HG02642 (cell line): ENCODE results near the gene CD37.
A peak's percentile ranks its signal among the peaks of the same experiment; 100 is the strongest.

Experiments
- ATAC-seq: cut with Tn5 transposase; IDR thresholded peaks from one replicate; pipeline ENCODE4 v1.9.1; 2021; ENCODE audit warnings: mild to moderate bottlenecking; ENCODE audit not compliant: unreplicated experiment, poor library complexity

The CD37 gene

DNA sequence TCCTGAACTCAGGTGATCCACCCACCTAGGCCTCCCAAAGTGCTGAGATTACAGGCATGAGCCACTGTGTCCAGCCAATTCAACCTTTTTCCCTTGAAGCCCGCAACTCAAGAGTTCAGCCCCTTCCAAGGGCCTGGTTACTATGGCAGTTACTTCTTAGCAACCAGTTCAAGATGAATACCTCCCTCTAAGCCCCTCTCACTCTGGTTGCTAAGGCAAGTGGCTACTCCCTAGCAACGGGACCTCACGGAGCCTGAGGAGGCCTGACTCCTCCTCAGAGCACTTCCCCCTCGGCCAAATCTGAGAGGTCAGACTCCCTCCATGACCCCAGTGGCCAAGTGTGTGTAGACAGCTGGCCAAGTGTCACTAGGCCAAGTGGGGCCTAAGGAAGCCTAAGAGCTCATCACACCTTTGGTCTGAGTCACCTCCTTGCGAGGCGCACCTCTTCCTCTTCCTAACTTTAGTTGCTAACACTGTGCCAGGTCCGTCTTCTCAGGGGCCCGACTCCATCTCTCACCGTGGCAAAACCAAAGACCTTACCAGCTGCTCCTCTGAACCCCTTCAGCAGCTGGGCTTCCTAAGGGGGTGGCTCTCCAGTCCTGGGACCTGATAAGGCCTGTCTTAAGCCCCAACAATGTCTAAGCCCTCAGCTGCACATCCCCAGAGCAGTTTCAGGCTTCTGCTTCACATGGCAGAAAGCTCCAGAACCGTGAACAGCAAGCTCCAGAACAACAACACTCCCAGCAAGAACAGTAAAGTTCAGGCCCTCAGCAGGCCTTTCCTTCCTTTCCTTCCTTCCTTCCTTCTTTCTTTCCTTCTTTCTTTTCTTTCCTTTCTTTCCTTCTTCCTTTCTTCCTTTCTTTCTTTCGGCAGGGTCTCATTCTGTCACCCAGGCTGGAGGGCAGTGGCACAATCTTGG lies 9.6 kb downstream of the CD37 start:
- no peak for ATAC-seq

DNA sequence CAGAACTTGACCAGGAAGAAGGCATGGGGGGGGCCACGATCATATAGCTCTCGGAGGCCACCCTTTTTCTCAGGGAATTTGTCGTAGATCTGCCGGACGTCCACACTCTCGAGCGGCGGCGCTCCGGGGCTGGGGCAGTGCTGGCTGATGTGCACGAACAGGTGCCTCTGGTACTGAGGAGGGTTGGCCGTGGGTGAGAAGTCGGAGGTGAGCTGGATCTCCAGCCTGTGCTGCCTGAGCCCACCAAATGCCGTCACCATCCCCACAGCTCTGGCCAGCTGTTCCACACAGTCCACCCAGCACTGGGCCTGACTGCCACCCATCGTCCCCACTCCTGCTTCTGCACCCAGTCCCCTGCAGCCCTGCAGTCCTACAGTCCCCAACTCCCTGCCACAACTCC lies 12.0 kb downstream of the CD37 start:
- no peak for ATAC-seq

DNA sequence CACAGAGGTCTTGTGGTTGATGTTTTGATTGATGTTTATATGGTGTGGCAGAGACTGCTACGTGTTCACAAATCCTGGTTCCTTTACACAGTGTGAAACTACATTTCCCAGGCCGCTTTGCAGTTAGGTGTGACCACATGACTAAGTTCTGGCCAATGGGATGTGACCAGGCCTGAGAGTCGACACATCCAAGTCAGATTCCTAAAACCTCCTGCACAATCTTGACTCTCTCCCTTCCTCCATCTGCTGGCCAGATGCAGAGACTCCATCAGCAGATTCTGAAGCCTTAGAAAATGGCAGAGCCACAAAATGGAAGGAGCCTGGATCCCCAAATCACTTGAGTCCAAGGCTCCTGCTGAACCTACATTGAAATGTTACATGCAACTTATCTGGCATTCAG lies 12.6 kb downstream of the CD37 start:
- ATAC-seq: no peak

DNA sequence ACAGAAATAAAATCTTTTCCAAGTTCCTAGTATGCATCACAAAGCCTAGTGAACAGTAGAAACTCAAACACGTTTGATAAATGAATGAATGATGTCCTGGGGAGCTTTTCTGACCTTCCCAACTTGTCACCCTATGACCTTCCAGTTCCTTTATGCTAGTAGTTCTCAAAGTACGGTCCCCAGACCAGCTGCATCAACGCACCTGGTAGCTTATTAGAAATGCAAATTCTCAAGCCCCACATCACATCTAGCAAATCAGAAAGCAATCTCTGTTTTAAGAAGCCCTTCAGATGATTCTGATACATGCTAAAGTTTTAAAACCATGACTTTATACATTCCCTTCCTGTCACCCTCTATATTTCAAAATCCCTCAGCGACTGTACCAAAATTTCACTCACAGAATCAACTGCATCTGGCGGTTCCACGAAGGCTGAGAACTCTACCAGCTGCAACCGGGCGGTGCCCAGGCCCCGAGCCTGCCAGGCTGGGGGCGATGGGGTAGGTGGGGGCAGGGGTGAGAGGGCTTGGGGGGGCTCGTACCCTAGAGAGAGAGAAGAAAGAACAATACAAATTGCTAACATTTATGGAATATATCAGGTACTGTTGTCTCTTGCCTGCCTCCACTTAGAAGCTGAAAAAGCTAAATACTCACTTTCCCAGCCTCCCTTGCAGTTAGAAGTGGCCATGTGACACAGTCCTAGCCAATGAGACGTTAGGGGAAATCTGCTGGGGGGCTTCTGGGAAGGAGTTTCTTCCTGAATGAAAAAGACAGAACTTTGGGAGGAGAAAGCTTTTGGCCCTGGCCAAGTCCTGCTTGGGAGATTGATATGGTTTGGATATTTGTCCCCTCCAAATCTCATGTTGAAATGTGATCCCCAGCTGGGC lies 13.3 kb downstream of the CD37 start:
- no peak for ATAC-seq

DNA sequence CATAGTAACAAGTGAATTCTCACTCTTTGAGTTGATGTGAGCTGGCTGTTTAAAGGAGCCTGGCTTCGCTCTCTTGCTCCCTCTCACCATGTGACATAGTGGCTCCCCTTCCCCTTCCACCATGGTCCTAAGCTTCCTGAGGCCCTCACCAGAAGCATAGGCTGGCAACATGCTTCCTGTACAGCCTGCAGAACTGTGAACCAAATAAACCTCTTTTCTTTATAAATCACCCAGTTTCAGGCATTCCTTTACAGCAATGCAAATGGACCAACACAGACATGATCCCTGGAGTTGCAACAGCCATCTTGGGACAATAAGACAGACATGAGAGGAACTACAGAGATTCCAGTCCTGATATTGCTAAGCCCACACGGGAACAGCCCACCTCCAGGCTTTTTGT lies 14.4 kb downstream of the CD37 start:
- ATAC-seq: no peak

DNA sequence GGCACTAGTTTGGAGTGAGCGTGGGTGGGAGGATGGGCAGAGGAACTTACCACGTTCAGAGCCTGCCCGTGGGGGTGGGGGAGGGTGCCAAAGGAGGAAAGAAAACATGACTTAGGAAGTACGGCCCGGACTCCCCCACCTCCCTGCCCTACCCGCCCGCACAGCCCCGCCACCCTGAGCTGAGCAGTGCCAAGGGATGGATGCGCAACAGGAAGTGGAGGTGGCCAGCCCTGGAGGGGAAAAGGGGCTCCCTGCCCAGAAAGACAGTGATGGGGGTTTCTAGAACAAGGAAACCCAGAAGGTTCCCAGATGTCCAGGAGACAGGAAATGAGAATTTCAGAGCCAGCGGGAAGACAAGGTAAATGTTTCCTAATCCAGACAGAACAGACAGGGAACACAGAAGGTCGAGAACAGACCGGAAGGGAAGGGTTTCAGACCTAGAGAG lies 20.7 kb downstream of the CD37 start:
- ATAC-seq: no peak

DNA sequence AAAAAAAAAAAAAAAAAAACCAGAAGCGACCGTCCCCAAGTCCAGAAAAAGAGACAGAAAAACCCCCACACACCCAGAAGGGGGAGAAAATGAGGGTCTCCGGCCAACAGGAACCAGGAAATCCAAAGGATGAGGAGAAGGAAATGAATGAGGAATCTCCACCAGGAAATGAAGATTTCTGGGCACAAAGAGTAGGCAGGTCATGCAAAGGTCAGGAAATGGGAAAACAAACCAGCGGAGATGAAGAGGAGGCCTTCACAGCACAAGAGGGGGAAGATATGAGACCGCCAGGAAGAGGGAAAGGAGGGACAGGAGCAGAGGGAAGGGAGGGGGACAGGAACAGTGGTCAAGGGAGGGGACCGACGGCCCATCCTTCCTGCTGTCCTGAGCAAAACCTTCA lies 21.2 kb downstream of the CD37 start:
- ATAC-seq: no peak

DNA sequence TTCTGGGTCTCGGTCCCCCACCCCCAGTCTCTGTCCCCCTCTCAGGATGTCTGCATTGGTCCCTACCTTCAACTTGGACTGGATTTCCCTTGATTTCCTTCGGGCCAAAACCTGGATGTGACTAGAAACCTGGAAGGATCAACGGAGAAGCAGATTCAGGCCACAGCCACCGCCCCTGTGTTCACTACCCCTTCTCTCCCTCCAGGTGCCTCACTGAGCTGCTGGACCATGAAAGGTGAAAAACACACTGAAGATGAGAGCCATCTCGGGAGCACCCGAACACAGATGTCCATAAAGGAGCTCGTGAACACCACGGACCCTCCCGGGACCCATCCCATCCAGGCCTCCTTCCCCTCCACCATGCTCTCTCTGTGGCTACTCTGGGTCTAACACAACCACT lies 22.0 kb downstream of the CD37 start:
- ATAC-seq: no peak

DNA sequence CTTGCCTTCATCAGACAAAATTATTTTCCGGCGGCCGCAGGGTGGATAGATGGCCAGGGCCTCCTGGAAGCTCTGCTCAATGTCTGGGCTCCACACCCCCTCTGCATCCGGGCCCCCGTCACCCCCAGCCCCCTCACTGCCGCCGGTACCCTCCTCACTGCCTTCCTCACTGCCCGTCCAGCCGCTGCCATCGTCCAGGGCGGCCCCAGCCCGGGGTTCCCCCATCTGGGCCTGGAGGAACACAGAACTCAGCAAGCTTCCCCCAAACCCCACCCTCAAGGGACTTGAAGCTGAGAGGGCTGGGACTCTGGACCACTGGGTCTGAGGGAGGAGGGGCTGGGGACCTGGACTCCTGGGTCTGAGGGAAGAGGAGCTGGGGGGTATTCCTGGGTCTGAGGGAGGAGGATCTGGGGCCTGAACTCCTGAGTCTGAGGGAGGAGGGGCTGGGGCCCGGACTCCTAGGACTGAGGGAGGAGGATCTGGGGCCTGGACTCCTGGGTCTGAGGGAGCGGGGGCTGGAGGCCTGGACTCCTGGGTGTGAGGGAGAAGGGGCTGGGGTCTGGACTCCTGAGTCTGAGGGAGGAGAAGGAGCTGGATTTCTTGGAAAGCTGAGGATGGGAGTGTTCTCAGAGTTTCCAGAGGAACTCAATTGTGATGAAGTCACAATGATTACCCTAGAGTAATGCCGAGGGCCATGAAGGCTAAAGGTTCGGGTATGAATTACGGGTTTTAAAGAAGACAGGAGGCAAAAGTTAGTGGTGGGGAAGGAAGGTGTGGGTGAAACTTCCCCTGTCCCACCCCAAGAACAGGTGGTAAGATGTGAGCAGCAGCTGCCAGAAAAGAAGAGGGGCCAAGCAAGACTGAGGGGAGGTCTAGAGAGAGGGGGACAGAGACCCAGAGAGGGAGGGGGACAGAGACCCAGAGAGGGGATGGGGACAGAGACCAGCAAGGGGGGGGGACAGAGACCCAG lies 24.9 kb downstream of the CD37 start:
- no peak for ATAC-seq

DNA sequence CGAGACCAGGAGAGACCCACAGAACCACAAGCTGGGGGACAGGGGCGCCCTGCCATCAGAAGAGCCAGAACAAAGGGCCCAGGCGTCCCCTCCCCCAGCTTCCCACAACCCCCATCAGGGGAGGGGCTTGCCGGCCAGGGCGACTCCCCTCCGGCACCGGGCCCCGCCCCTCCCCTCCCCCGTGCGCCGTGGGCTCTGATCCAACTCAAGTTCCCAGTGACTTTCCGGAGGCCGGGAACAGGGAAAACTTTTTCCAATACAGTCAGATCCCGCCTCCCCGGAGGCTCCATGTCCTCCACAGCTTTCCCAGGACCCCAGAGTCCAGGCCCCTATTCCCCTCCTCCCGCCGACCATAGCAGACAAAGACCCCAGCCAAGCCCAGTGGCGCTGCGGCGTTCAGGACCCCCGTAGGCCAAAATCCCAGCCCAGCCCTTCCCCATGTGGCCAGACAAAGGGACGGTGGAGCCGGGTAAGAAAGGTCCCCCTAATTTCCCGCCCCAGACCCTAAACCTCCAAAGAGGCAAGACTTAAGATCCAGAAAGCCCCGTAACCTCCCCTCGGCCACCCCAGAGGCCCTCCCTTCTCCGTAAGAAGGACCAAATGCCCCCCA lies 26.3 kb downstream of the CD37 start:
- no peak for ATAC-seq

DNA sequence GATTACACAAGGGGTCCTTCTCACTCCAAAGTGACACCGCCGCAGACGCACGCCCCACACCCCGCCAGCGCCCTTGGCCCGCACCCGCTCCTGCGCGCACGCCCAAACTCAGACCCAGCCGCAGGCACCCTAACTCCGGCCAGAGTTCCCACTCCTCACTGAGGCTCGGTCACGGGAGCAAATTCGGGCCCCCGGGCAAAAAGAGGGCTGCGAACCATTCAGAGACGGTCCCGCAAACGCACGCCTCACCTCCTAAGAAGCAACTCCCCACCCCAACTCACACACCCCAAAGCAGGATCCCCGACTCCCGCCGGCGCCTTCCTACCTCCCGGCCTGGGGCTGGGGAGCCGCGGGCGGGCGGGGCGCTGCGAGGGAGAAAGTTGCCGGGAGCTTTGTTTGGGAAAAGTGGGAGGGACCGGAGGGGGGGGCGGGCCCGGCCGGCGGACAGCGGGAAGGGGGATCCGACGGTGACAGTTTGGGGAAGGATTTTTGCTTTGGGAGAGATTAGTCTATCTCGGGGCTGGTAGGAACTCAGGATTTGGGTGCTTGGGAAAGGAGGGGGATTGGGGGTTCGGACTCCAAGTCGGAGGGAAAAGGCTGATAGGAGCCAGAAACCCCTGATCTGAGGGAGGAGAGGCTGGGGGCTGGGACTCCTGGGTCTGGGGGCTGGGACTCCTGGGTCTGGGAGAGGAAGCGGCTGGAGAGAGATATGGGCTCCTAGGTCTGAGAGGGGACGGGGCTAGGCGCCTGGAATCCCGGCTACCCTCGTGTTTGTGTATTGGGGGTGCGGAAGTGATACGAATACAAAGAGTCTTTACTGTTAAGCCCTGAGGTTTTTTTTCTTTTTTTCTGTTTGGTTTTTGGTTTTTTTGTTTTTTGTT lies 27.1 kb downstream of the CD37 start, which contains the start of gene TEAD2:
TSS of gene TEAD2 (minus strand) at position 369 of the 881 bp plus-strand sequence. CDS start 2,341 bp downstream, outside the sequence.
- no peak for ATAC-seq

DNA sequence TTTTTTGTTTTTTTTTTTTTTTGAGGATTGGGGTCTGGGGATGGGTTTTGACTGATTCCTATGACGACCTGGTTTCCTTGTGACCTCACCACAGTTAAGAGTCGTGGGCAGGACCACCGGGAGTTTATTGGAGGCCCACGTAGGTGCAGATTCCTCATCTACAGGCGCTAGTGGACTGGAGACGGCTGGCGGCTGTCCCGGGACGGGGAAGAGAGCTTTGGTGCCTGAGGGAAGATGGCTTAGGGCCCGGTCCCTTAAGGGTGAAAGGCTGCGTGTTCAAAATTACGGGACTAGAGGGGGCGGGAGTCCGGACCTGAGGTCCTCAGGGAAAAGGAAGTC lies 27.7 kb downstream of the CD37 start:
- ATAC-seq: no peak

DNA sequence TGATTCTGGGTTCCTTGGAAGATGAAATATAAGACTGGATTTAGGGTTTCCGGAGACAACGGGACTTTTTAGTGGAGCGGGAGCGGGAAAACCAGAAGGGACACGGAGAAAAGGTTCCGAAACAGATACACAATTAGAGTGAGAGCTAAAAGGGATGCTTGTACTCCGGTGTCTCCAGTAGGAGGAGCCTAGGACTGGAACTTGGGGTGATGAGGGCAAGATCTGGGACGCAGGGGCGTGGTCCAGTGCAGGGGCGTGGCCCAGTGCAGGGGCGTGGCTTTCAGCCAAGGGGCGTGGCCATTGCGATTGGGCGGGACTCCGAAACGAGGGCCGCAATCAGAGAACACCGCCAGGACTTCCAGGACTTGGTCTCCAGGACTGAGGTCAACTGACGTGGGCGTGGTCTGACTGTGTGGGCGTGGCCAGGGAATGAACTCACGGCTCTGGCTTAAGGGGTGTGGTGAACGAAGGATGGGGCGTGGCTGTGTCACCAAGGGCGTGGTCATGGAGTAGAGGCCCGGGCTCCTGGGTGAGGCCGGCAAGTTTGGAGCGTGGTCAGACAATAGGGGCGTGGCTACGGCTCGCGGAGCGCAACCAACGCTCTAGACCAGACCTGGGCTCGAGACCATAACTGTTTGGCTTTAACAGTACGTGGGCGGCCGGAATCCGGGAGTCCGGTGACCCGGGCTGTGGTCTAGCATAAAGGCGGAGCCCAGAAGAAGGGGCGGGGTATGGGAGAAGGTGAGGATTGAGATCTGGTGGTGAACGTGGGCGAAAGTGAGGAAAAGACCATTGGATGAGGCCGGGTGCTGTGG lies 28.3 kb downstream of the CD37 start, which contains the start of gene DKKL1:
TSS of gene DKKL1 (plus strand) at position 610 of the 815 bp plus-strand sequence. CDS start at position 732, 122 bp downstream.
- ATAC-seq: peak; percentile 61

DNA sequence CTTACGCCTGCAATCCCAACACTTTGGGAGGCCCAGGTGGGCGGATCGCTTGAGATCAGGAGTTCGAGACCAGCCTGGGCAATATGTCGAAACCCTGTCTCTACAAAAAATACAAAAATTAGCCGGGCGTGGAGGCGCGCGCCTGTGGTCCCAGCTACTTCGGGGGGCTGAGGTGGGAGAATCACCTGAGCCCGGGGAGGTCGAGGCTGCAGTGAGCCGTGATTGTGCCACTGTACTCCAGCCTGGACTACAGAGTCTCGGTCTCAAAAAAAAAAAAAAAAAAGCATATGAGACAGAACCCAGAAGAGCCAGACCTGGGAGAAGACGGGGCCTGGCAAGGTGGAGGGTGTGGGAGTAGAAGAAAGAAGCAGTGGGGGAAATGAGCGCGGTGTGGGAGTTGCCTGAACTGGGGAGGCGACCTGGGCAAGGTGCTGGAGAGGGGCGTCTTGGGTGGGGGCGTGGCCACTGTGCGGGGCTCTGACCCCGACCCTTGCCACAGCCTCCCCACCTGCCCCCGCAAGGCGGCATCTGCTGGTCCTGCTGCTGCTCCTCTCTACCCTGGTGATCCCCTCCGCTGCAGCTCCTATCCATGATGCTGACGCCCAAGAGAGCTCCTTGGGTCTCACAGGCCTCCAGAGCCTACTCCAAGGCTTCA lies 29.0 kb downstream of the CD37 start:
- no peak for ATAC-seq

DNA sequence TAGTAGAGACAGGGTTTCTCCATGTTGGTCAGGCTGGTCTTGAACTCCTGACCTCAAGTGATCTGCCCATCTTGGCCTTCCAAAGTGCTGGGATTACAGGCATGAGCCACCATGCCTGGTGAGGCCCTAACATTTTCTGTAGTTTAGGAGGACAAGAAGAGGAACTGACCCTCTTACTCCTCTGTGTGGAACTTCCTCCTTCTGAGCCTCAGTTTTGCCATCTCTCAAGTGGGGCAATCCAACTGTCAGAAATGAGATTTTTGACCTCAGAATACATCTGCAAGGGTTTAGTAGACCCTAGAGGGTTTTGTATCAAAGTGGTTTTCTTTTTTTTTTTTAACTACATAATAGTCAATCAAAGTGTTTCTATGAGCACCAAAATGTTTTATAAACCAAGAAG lies 30.9 kb downstream of the CD37 start:
- ATAC-seq: no peak

DNA sequence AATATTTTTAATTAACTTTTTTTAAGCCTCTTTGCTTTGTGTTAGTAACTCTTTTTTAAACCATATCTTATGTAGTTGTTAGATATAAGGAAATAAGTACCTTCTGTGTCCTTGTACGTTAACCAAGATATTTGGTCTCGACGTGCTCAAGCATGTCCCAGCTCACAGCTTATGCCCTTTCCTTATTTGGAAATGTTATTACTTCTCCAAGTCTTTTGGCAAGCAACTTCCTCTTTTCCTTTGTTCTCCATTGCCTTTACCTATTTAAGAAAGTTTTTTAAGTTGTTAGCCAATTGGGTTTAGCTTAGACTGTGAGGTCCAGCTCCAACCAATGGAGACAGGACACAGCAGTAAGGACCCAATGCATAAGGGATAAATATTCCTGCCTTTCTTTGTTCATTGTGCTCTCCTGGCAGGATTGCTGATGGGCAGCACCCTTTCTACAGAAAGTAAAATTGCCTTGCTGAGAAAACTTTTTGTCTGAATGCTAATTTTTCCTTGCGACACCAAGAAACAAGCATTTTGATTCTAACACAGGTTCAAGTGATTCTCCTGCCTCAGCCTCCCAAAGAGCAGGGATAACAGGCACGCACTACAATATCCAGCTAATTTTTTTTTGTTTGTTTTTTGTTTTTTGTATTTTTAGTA lies 33.6 kb downstream of the CD37 start:
- ATAC-seq: no peak

DNA sequence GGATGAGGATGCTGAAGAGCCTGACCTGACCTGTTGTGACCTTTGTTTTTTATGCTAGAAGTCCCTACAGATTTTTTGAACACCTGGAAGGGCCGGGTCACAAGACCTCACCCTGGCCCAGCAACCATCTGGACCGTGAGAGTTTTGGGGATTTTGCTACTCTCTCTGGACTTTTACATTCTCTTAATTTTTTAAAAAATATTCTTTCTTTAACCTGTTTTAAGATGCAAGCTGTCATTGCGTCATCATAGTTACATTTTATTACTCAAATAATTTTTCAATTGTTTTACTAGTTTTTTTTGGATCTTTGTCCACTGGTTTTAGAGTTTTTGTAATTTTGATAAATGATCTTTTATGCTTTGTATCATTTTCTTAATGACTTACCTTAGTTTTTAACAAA lies 36.0 kb downstream of the CD37 start:
- ATAC-seq: no peak
